Keratinocyte (primary cell): Measurements from ENCODE around the gene ZP2. TPM values are rescaled to one million over a fixed set of nuclear protein-coding genes. Genes with fewer than 3 reads are reported as not detected.
"Not testable (repeated sequence)": the region's sequence is repeated elsewhere in the genome, so short reads cannot be mapped to it uniquely, and the experiment has no call there.

Source experiments
- DNase-seq: peaks from one replicate; pipeline ENCODE4 v3.0.0-alpha.2; 2011; ENCODE audit warnings: low read depth, missing footprints, low spot score
- FAIRE-seq: peaks from 2 replicates; lab custom pipeline; 2011; peaks lifted over from hg19 to GRCh38; lab: Jason Lieb, UNC
- H2AFZ ChIP-seq: 2 replicates; pipeline ENCODE4 v1.6.0; 2012; ENCODE audit warnings: low read length, control low read depth, inconsistent platforms; ENCODE audit not compliant: control insufficient read depth
- H3K27ac ChIP-seq: 2 replicates; pipeline ENCODE4 v1.5.1; 2011; ENCODE audit warnings: low read length; ENCODE audit not compliant: control insufficient read depth, insufficient read depth
- H3K27me3 ChIP-seq: 3 replicates; pipeline ENCODE4 v1.6.0; 2011; ENCODE audit warnings: low read length; ENCODE audit not compliant: control insufficient read depth, insufficient read depth; ENCODE audit errors: extremely low read depth
- H3K36me3 ChIP-seq, 2 experiments: 2 replicates in 1 of 2; 3 replicates in 1 of 2; pipeline ENCODE4 v1.5.1; 2011; ENCODE audit warnings: low read length in 2 of 2, mild to moderate bottlenecking in 1 of 2; ENCODE audit not compliant: control insufficient read depth in 2 of 2, insufficient read depth in 2 of 2; ENCODE audit errors: extremely low read depth in 1 of 2
- H3K4me1 ChIP-seq: 3 replicates; pipeline ENCODE4 v1.5.1; 2011; ENCODE audit warnings: low read length; ENCODE audit not compliant: control insufficient read depth, insufficient read depth; ENCODE audit errors: extremely low read depth
- H3K4me2 ChIP-seq: 3 replicates; pipeline ENCODE4 v1.6.0; 2011; ENCODE audit warnings: low read depth, low read length; ENCODE audit not compliant: control insufficient read depth, insufficient read depth; ENCODE audit errors: extremely low read depth
- H3K4me3 ChIP-seq, 3 experiments: fragments of 200-600 bp in 1 of 3; sonication (generic) in 1 of 3; 2 replicates in 2 of 3; 3 replicates in 1 of 3; pipeline ENCODE4 v1.5.1; 2011 to 2016; ENCODE audit warnings: low read length in 3 of 3, mild to moderate bottlenecking in 3 of 3, control low read depth in 2 of 3, inconsistent platforms in 1 of 3, low read depth in 1 of 3, mixed read lengths in 1 of 3, mixed run types in 1 of 3, moderate library complexity in 1 of 3; ENCODE audit not compliant: control insufficient read depth in 2 of 3, insufficient read depth in 2 of 3; ENCODE audit errors: extremely low read depth in 1 of 3
- H3K79me2 ChIP-seq: 2 replicates; pipeline ENCODE4 v1.6.0; 2012; ENCODE audit warnings: low read length; ENCODE audit not compliant: control insufficient read depth, insufficient read depth
- H3K9ac ChIP-seq: 3 replicates; pipeline ENCODE4 v1.6.0; 2011; ENCODE audit warnings: low read length; ENCODE audit not compliant: control insufficient read depth, insufficient read depth; ENCODE audit errors: extremely low read depth
- H3K9me1 ChIP-seq: 3 replicates; pipeline ENCODE4 v1.6.0; 2011; ENCODE audit warnings: low read length; ENCODE audit not compliant: control insufficient read depth, insufficient read depth; ENCODE audit errors: extremely low read depth
- H3K9me3 ChIP-seq: 2 replicates; pipeline ENCODE4 v1.5.1; 2012; ENCODE audit warnings: low read depth, low read length; ENCODE audit not compliant: control insufficient read depth
- H4K20me1 ChIP-seq: 3 replicates; pipeline ENCODE4 v1.6.0; 2011; ENCODE audit warnings: low read length; ENCODE audit not compliant: control insufficient read depth, insufficient read depth; ENCODE audit errors: extremely low read depth
- CTCF ChIP-seq, 3 experiments: IDR thresholded peaks in 1 of 3; conservative IDR thresholded peaks in 1 of 3; optimal IDR thresholded peaks in 1 of 3; 2 replicates in 2 of 3; 3 replicates in 1 of 3; pipeline versions ENCODE3 to v1.5.1; 2011; ENCODE audit warnings: low read length in 3 of 3, mild to moderate bottlenecking in 3 of 3, moderate library complexity in 2 of 3, control low read depth in 1 of 3, inconsistent platforms in 1 of 3; ENCODE audit not compliant: insufficient read depth in 2 of 3; ENCODE audit errors: extremely low read depth in 1 of 3
- EZH2 ChIP-seq: IDR thresholded peaks from one replicate; pipeline ENCODE4 v1.6.1; 2012; ENCODE audit warnings: inconsistent platforms, mild to moderate bottlenecking, low read length, moderate library complexity
- dilution Hi-C: fragments of 300-500 bp; cut with MboI; formaldehyde crosslinking; loops from one replicate; pipeline ENCODE4 v1.7.0; 2020; ENCODE audit warnings: low sequenced_read_pairs; ENCODE audit not compliant: extremely low pct_ligation_motif_present
- polyA plus RNA-seq, 5 experiments: library from polyadenylated mRNA; depleted of rRNA in 3 of 5; stranded (reverse) in 3 of 5; stranded (forward) in 1 of 5; unstranded in 1 of 5; fragments of >200 nt; gene quantifications; 1 replicate in 1 of 5; 2 replicates in 3 of 5; 3 replicates in 1 of 5; pipeline versions ENCODE4 v1.2.1 to v1.2.3, GENCODE V29; 2011 to 2012; ENCODE audit warnings: missing spikeins in 2 of 5, low read depth in 1 of 5, low replicate concordance in 1 of 5

Gene ZP2
- polyA plus RNA-seq, 1 donor (not counting 4 experiments of a cell fraction or from before 2014, with no cell fraction given): not detected

DNA sequence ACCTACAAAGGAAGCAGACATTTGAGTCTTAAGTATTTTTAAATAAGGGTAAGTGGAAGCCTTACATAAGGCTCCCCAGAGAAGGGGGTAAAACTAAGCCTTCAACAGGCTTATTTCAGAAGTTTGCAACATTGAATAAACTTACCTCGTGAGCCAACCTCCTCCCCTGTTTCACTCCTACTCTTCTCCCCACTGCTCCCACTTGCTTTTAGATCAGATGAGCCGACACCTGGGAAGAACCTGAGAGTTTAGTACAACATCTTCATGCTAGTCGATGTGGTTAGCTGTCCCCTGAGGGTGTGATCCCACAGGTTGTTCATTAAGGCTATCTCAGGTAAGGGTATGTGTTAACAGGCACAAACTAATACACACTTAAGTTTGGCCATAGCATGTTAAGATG is 13.8 kb downstream of the ZP2 start:
- DNase-seq (no peak), FAIRE-seq (no peak)
- Histone ChIP-seq H3K9me3 (no peaks in the 10 kb centered on the region), H3K4me3 (no peak overlapping the region), H2AFZ (no peak overlapping the region), H3K9me1 (no peaks in the 10 kb centered on the region), H3K79me2 (no peaks in the 10 kb centered on the region), H4K20me1 (no peaks in the 10 kb centered on the region), H3K4me2 (no peak overlapping the region), H3K9ac (no peak overlapping the region), H3K4me1 (no peaks in the 10 kb centered on the region), H3K36me3 (no peaks in the 10 kb centered on the region), H3K27me3 (peaks cover 8% of the 10 kb centered on the region), H3K27ac (no peak overlapping the region)
- TF ChIP-seq EZH2: no peak
- TF ChIP-seq CTCF (optimal IDR thresholded peaks at IDR 0.05 in 1 of 3, IDR thresholded peaks at IDR 0.05 in 1 of 3, conservative IDR thresholded peaks at IDR 0.05 in 1 of 3; ENCODE audit: extremely low read depth in 1 of 3, insufficient read depth in 2 of 3, low read length in 3 of 3): no peak
- dilution Hi-C loops: no loop called here

DNA sequence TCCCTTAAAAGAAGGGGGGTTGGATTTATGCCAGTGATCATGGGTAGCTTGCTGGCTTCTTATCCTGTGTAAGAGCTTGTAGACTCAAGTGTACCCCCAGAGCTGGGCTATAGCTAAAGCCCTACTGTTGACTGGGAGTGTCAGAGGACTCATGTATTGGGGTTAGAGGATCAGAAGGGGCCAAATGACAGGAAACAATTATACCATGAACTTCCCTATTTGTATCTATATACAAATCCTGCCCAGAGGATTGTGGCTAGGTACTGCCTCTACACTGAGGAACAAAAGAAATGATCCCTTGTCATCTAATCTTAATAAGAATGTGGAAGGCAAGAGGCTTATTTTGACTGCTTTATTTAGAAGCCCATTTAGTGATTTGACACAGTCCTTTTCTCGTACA is 14.3 kb downstream of the ZP2 start:
- H3K9me3 ChIP-seq: no peaks in the 10 kb centered on the region
- no peak overlapping the region for H3K27ac ChIP-seq
- no peak for FAIRE-seq
- dilution Hi-C loops: no loop called here
- TF ChIP-seq CTCF (optimal IDR thresholded peaks at IDR 0.05 in 1 of 3, IDR thresholded peaks at IDR 0.05 in 1 of 3, conservative IDR thresholded peaks at IDR 0.05 in 1 of 3; ENCODE audit: extremely low read depth in 1 of 3, insufficient read depth in 2 of 3, low read length in 3 of 3): no peak
- no peak for TF ChIP-seq EZH2
- no peak overlapping the region for H3K9ac ChIP-seq
- H3K36me3 ChIP-seq: no peaks in the 10 kb centered on the region
- H3K4me1 ChIP-seq: no peaks in the 10 kb centered on the region
- no peak overlapping the region for H2AFZ ChIP-seq
- no peaks in the 10 kb centered on the region for H4K20me1 ChIP-seq
- DNase-seq: no peak
- peaks cover 8% of the 10 kb centered on the region for H3K27me3 ChIP-seq
- H3K79me2 ChIP-seq: no peaks in the 10 kb centered on the region
- no peak overlapping the region for H3K4me2 ChIP-seq
- H3K9me1 ChIP-seq: no peaks in the 10 kb centered on the region
- H3K4me3 ChIP-seq: no peak overlapping the region

GRCh38 chr16:21195330-21195729 is 16.0 kb downstream of the ZP2 start:
- H4K20me1 ChIP-seq, H3K79me2 ChIP-seq, H3K4me3 ChIP-seq, H3K27me3 ChIP-seq, H3K27ac ChIP-seq, DNase-seq, FAIRE-seq, H3K4me2 ChIP-seq, H3K9ac ChIP-seq, H3K36me3 ChIP-seq, H3K9me3 ChIP-seq, H3K4me1 ChIP-seq, H2AFZ ChIP-seq, dilution Hi-C loops, H3K9me1 ChIP-seq: not testable (repeated sequence)
